ENCODE results near the gene PLXNB2.

Gene PLXNB2

DNA sequence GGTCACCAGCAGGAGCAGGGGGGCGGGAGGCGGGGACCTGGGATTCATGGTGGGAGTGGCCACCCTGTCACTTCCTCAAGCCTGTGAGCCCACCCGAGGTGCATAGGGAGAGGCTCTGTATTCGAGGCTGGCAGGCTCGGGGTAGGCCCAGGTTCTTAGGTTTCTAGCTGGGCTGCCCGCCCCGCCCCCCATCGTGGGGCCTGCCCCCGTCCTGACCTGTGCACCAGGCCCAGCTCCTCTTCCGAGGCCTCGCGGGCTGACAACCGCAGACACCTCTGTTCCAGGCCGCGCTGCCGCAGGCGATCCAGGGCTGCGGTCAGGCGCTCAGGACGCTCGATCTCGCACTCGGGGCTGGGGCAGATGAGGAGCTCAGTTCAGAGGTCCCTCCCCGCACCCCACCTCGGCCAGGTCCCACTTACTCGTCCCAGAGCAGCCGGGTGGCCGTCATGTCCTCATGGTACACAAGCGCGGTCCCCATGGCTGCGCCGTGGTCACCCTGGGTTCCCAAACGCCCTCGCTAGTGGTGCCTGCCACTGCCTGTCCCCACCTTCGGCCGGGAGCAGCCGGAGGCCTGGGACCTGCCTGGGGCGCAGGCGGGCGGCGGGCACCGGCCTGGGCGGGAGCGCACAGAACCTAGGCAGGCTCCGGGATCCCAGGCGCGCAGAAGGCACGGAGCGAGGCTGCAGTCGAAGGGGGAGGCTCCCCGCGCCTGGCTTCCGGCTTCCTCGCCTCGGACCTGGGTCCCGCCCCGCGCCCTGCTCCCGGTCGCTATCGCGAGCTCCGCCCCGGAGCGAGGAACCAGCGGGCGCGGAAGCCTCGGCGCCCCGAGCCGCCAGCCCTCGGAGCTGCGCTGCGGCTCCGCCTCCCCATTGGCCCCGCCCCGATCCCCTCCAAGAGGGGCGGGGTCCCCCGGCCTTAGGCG is 56.6 kb downstream of the PLXNB2 start, which contains the start of gene HDAC10:
TSS of gene HDAC10 (minus strand) at position 711 of the 922 bp plus-strand sequence. CDS start at position 478, 233 bp downstream.
- DNase-seq (ENCODE audit: low spot score) = no peak

- no peak for DNase-seq (ENCODE audit: low spot score)
These were observed 57.2 kb downstream of the PLXNB2 start for GRCh38 chr22:50250249-50250554.

DNA sequence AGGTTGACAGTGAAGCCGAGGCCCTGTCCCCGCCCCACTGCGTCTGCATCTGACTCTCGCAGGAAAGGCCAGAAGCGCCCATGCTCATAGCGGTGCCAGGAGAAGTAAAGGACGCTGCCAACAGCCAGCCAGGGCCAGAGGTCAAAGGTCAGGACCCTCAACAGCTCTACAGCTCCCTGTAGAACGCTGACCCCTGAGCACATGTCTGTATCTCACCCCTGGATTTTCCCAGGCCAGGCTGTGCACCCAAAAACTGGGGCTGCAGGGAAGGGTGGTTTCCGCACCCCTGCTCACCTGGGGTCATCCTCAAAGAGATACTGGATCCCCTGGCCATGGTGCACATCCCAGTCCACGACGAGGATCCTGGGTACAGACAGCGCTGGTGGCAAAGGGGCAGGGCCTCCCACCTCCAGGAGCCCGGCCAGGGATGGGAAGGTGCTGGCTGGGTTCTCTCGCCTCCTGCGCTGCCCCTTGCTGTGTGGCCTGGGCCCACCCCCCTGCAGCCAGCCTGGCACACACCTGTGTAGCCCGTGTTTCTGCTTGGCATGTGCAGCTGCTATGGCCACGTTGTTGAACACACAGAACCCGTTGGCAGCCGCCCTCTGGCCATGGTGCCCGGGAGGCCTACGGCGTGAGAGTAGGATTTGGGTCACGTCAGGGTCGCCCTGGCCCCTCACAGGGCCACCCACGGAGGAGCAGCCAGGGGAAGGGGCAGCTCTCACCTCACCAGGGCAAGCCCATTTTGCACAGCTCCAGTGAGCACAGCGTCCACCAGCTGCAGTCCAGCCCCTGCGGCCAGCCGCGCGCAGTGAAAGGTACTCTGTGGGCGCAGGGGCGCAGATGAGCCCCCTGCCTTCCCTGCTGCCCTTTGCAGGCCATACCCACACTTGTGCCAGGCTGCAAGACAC is 57.9 kb downstream of the PLXNB2 start:
- no peak for DNase-seq (ENCODE audit: low spot score)

DNA sequence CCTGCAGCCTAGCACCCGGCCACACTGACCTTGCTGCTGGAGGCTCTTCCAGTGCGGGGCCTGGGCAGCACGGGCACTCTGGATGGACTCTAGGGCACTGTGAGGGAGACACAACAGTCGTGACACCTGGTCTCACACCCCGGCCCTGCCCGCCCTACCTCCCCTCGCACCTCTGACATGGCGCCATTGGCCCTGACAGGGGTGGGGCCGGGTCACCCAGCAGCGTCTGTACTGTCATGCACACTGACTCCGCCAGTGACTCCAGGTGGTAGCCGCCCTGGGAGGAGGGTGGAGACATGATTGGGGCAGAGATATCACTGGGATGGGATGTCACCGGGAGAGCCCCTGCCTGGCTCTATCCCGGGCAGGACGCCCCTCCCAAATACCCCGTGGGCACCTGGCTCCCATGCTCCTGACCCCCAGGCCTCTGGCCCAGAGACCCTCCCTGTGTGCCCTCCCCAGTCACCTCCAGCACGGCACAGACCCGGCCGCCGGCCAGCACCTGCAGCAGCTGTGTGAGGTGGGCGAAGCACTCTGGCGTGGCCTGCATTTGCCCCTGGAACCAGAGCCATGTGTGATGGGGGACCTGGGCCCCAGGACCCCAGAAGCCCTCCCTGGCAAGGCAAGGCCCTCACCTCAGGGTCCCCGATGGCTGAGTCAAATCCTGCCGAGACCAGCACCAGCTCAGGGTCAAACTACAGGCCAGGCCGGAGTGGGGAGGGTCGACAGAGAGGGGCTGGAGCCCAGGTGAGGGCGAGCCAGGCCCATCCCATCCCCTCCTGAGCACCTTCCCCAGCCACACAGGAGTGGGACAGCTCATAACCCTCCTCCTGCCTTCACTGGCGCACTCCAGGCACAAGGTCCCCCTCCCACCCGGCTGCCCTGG is 59.0 kb downstream of the PLXNB2 start:
- no peak for DNase-seq (ENCODE audit: low spot score)

- no peak for DNase-seq (ENCODE audit: low spot score)
These were observed 59.7 kb downstream of the PLXNB2 start for GRCh38 chr22:50247748-50248147.

DNA sequence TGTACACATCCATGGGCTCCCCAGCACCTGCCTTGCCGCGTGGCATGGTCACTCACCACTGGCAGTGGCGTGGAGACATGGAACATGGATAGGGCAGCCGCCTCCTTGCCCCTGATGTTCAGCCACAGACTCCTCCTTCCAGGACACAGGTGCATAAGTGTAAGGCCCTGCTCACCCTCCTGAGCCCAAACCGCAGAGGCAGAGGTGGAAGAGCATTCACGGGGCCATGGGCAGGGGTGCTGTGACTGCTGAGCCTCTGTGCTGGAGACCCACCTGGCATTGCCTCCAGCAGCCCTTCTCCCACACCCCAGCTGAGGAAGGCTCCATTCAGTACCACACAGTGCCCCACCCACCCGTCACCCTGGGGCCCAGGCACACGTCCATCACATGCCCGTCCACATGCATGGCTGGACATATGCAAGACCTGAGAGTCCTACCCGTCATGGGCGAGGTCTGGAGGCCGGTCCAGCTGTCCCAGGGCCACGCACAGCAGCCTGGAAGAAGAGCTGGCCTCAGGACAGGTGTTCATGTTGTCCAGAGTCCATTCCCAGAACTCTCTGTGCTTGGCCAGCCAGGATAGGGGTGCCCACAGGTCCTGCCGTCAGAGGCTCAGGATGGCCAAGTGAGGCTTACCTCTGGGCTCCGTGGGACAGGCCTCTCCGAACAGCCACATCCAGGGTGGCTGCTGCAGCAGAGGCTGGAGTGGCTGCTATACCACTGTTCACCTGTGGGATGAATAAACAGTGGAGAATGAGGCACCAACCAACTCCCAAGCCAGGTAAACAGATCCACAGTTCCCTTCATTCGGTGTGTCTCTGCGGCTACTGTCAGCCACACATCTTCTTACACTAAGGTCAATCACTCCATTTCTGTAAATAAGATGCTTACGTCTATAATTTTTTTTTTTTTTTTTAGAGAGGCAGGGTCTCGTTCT is 60.9 kb downstream of the PLXNB2 start:
- DNase-seq (ENCODE audit: low spot score) = no peak

- no peak for DNase-seq (ENCODE audit: low spot score)
These were observed 62.0 kb downstream of the PLXNB2 start for GRCh38 chr22:50245214-50246072.

- DNase-seq (ENCODE audit: low spot score) = peak; percentile 96
These were observed 62.8 kb downstream of the PLXNB2 start, which contains the start of gene TUBGCP6 for GRCh38 chr22:50244420-50245213. Gene TUBGCP6, minus strand, starts transcription at chr22:50245023. Its CDS starts 564 bp downstream, at chr22:50244459.

- DNase-seq (ENCODE audit: low spot score) = no peak
These were observed 63.6 kb downstream of the PLXNB2 start for GRCh38 chr22:50243685-50244419.

DNA sequence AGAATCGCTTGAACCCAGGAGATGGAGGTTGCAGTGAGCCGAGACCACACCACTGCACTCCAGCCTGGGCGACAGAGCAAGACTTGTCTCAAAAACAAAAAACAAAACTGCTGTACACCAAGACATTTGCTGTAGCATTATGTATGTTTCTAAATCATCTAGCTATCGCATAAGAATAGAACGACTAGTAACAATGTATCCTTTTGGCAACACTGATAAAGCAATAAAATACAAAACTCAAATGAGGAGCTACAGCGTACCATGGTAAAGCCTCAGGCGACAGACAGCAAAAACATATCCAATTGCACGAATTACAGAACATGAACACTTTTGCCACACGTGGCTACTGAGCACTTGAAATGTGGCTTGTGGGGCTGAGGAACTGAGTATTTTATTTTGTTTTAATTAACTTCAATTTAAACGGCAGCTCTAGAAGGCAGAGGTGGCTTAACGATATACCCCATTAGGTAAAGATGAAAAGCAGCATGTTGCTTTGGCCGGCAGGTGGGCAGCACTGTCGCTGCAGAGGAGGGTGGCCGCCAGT is 65.0 kb downstream of the PLXNB2 start:
- DNase-seq (ENCODE audit: low spot score) = no peak

- no peak for DNase-seq (ENCODE audit: low spot score)
These were observed 68.7 kb downstream of the PLXNB2 start for GRCh38 chr22:50238755-50239154.

GRCh38 chr22:50236731-50237409 is 70.6 kb downstream of the PLXNB2 start:
- no peak for DNase-seq (ENCODE audit: low spot score)

- DNase-seq (ENCODE audit: low spot score) = no peak
These were observed 74.2 kb downstream of the PLXNB2 start for GRCh38 chr22:50233223-50233622.

GRCh38 chr22:50232481-50233151 is 74.8 kb downstream of the PLXNB2 start:
- DNase-seq (ENCODE audit: low spot score) = no peak

GRCh38 chr22:50229370-50229769 is 78.1 kb downstream of the PLXNB2 start:
- DNase-seq (ENCODE audit: low spot score) = no peak

DNA sequence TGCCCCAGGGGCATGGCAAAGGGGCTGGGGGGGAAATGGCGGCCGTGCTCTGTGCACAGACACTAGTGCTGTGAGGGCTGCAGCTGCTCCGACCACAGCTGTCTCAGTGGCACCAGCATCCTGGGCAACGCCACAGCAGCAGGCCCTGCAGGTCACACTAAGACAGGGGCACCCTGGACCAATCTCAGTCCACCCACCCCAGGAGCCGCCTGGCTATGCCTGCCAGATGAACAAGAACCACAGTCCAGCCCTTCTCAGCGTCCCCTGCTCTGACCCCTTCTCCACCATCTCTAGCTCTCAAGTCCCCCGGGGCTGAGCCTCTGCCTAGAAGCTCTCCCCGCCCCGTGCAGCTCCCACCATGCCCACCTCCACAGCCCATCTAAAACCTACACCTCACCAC is 79.1 kb downstream of the PLXNB2 start:
- DNase-seq (ENCODE audit: low spot score) = no peak
